ENCODE measurements around the gene KRT84. TPM values are rescaled to one million over a fixed set of nuclear protein-coding genes. Genes with fewer than 3 reads are reported as not detected.

The KRT84 gene
- total RNA-seq, 1 donor from 2014 or later: not detected

DNA sequence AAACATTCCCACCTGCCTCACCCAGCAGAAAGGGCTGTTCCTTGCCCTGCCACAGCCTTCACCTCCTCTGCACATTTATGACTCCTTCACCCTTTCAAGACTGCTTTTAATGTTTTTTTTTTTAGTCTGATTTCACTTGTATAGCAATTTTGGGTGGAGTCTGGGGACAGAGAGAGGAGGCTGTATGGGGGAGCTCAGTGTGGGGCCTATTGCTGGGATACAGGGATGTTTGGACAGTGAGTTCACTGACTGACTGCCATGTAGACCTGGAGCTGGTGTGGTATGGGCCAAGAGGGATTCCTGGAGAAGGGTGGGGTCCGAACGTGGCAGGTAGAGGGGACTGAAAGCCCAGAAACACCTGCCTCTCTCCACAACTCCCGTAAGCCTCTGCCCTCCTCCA is 16.2 kb downstream of the KRT84 start:
- no peak overlapping the region for H3K4me3 ChIP-seq (ENCODE audit: low read depth, low read length)
- no peak for DNase-seq (ENCODE audit: low read depth)
- TF ChIP-seq, protein P1, sequence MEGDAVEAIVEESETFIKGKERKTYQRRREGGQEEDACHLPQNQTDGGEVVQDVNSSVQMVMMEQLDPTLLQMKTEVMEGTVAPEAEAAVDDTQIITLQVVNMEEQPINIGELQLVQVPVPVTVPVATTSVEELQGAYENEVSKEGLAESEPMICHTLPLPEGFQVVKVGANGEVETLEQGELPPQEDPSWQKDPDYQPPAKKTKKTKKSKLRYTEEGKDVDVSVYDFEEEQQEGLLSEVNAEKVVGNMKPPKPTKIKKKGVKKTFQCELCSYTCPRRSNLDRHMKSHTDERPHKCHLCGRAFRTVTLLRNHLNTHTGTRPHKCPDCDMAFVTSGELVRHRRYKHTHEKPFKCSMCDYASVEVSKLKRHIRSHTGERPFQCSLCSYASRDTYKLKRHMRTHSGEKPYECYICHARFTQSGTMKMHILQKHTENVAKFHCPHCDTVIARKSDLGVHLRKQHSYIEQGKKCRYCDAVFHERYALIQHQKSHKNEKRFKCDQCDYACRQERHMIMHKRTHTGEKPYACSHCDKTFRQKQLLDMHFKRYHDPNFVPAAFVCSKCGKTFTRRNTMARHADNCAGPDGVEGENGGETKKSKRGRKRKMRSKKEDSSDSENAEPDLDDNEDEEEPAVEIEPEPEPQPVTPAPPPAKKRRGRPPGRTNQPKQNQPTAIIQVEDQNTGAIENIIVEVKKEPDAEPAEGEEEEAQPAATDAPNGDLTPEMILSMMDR (conservative IDR thresholded peaks at IDR 0.05; ENCODE audit: low read depth, low read length): no peak

DNA sequence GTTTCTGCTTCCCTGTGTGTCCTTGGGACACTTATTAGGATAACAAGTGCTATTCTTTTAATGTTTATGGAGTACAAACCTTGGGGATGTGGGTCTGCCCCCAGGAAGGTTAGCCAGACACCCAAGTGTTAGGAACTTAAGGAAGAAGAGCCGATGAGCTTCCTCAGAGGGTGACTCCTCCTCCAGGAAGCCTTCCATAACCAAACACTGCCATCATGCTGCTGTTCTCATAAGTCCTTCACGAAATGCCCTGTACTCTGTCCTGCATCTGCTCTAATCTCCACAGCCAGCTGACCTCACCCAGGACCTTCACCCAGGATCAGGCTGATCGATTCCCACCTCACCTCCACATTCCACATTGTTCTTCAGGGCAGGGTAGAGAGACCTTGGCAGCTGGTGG is 16.9 kb downstream of the KRT84 start:
- TF ChIP-seq, protein P1 (conservative IDR thresholded peaks at IDR 0.05; ENCODE audit: low read depth, low read length): no peak
- no peak overlapping the region for H3K4me3 ChIP-seq (ENCODE audit: low read depth, low read length)
- DNase-seq (ENCODE audit: low read depth): no peak

DNA sequence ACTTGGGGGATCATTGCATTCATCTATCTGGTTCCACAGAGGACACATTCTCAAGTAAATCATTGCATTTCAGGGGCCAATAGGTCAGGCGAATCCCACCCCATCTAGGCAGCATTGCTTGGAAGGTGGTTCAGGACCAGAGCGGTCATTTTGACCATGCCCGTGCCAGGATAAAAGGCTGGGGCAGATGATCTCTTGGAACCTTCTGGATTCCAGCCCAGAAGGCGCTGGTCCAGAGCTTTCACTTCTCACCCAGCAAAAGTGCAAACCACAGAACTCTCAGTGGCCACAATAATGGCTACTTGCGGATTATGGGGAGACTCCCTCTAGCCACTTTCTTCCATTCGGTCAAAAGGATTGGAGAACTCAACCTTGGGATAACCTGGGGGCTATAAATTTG is 17.6 kb downstream of the KRT84 start:
- DNase-seq (ENCODE audit: low read depth): no peak
- H3K4me3 ChIP-seq (ENCODE audit: low read depth, low read length): no peak overlapping the region
- TF ChIP-seq, protein P1 (conservative IDR thresholded peaks at IDR 0.05; ENCODE audit: low read depth, low read length): no peak

DNA sequence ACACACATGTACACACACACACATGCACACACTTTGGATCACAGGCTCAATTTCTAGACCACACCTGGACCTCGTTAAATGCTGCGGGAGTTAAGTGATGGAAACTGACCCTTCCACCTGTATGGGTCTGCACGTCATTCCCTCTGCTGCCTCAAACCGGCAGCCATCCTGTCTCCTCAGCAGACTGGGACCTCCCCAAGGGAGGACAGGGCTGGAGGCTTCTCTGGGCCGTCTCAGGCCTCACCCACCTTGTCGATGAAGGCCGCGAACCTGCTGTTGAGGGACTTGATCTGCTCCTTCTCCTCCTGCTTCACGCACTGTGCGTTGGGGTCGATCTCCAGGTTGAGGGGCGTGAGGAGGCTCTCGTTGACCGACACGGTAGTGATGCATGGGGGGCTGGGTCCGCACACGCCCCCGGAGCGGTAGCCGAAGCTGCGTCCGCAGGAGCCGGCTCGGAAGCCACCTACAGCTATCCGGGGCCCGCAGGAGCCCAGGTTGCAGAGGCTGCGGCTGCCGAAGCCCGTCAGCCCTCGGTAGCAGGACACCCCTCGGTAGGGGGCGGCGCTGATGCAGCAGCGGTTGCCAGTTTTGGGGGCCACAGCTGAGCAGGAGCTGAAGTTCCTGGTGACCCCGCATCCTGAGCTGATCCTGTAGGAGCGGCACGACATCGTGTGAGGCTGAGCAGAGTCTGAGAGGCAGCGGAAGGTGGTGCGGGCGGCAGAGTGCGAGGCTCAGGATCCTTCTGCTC is 18.5 kb downstream of the KRT84 start, which contains the start of gene KRT85:
Gene KRT85, minus strand, starts transcription at position 744 of the 748 bp plus-strand sequence. Its CDS starts 76 bp downstream, at position 668.
- DNase-seq (ENCODE audit: low read depth): no peak
- TF ChIP-seq, protein P1 (conservative IDR thresholded peaks at IDR 0.05; ENCODE audit: low read depth, low read length): no peak
- no peak within 1 kb of the TSS for H3K4me3 ChIP-seq (ENCODE audit: low read depth, low read length)

DNA sequence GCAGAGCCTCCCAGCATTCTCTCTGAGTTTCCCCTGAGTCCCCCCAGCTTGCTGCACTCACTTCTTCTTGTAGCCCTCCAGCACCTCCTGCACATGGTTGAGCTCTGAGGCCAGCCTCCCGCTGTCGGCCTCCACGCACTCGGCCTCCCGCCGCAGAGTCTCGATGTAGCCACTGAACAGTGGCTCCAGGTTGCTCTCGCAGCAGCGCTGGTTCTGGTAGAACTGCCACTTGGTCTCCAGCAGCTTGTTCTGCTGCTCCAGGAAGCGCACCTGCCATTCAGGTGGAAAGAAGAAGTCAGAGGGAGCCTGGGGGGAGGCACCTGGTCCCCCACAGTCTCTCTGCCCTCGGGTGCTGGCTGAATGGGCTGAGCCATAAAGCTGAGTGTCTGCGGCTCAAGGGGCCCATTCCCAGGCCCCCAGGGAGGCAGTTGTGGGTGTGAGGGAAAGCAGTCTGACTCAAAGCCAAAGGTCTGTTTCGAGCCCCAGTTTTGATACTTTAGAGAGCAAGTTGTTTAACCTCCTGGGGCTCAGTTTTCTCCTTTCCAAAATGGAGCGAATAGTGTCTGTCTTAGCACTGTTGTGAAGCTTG is 20.5 kb downstream of the KRT84 start:
- no peak overlapping the region for H3K4me3 ChIP-seq (ENCODE audit: low read depth, low read length)
- DNase-seq (ENCODE audit: low read depth): no peak
- TF ChIP-seq, protein P1 (conservative IDR thresholded peaks at IDR 0.05; ENCODE audit: low read depth, low read length): no peak

DNA sequence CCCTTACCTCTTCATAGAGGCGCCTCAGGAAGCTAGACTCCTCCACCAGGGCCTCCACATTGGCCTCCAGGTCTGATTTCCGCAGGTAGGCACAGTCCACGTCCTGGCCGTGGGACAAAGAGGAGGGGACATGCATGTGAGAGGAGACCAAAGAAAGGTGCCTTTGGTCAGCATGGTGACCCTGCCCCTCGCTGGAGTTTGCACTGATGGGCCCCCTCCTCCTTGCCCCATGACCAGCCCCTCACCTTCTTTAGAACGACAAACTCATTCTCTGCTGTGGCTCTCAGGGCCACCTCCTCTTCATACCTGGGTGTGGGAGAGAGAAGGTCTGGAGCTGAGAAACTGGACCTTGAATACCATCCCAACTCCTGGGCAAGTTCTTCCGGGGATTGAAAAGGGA is 21.4 kb downstream of the KRT84 start:
- H3K4me3 ChIP-seq (ENCODE audit: low read depth, low read length): no peak overlapping the region
- no peak for DNase-seq (ENCODE audit: low read depth)
- TF ChIP-seq, protein P1 (conservative IDR thresholded peaks at IDR 0.05; ENCODE audit: low read depth, low read length): no peak

Measured in epithelial cell of proximal tubule (primary cell).